Testis (tissue), 3 donors: ENCODE results near the gene FREY1. TPM values are rescaled to one million over a fixed set of nuclear protein-coding genes. Genes with fewer than 3 reads are reported as not detected.

ENCODE experiments used
- DNase-seq: peaks from one replicate; pipeline ENCODE4 v3.0.0-alpha.2; 2019
- H3K27ac ChIP-seq, 2 donors: fragments of 200-600 bp; sonication (generic); one replicate each; pipeline ENCODE4 v1.5.1; 2019
- H3K27me3 ChIP-seq: fragments of 200-600 bp; sonication (generic); one replicate; pipeline ENCODE4 v1.5.1; 2019
- H3K36me3 ChIP-seq: fragments of 200-600 bp; sonication (generic); one replicate; pipeline ENCODE4 v1.5.1; 2017; ENCODE audit warnings: low read depth; ENCODE audit errors: missing control alignments
- H3K4me1 ChIP-seq: fragments of 200-600 bp; sonication (generic); one replicate; pipeline ENCODE4 v1.5.1; 2019
- H3K4me3 ChIP-seq, 2 donors: fragments of 200-600 bp; sonication (generic); one replicate each; pipeline ENCODE4 v1.5.1; 2017 to 2019
- H3K9me3 ChIP-seq: fragments of 200-600 bp; sonication (generic); one replicate; pipeline ENCODE4 v1.5.1; 2017
- POLR2A ChIP-seq: fragments of 450-650 bp; IDR thresholded peaks from one replicate; pipeline ENCODE4 v1.6.1; 2017; ENCODE audit warnings: antibody characterized with exemption, mild to moderate bottlenecking, moderate library complexity
- WGBS, 2 donors: methylation state at CpG; one replicate each; pipeline ENCODE4 v1.1.5; 2018; 5-methylcytosine and 5-hydroxymethylcytosine counted together
- intact Hi-C: fragments of 100-400 bp; cut with DNase I; formaldehyde crosslinking; loops from one replicate; pipeline ENCODE4 v1.15.1; 2023; ENCODE audit warnings: low total_unique reads
- polyA plus RNA-seq: library from polyadenylated mRNA; stranded (reverse); fragments of 350-450 nt; fragmentation: Illumina TruSeq; extraction: RNeasy Lipid Tissue Mini Kit (QIAGEN cat#74804); gene quantifications from one replicate; pipeline ENCODE4 v1.2.3, GENCODE V29; 2014; ENCODE audit warnings: low read depth, low replicate concordance; ENCODE audit not compliant: insufficient read depth
- total RNA-seq, 2 donors: library from RNA; depleted of rRNA; stranded (reverse); fragments of >200 nt; gene quantifications; one replicate each; pipeline ENCODE4 v1.2.3, GENCODE V29; 2016
- TF ChIP-seq, protein P1 (sequence below), 3 experiments: fragments of 450-650 bp in 2 of 3; fragments of 200-600 bp in 1 of 3; sonication (generic) in 1 of 3; IDR thresholded peaks; one replicate each; pipeline ENCODE4 v1.5.1; 2016 to 2019; ENCODE audit warnings: antibody characterized with exemption in 3 of 3, mild to moderate bottlenecking in 2 of 3, moderate library complexity in 1 of 3

The FREY1 gene
- total and polyA plus RNA-seq, 3 donors from 2014 or later = 19.2 to 59.2 (median 22.7) TPM

- 88 to 92% methylated on average over 9 of the region's 9 CpGs for WGBS, 2 donors
- H3K27ac ChIP-seq = no peak overlapping the region
- intact Hi-C loops = no loop called here
Measured at GRCh38 chr11:45889966-45890365, 17.1 kb downstream of the FREY1 start.

DNA sequence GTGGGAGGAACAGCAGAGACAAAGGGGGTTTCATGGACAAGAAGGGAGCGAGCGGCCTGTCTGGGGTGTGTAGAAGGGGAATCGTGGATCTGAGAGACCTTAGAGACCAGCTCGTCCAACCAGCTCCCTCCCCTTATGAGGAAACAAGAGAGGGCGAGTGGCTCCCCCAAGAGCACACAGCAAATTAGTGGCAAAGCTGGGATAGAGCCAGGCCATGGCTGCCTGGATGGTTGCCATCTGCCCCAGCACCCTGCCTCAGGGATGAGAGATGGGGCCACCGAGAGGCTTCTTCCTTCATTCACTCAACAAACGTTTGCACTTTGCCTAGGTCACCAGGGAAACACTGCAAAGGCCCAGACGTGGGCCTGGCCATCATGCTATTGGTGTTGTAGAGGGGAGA is 17.5 kb downstream of the FREY1 start:
- no peak for TF ChIP-seq POLR2A
- no peak overlapping the region for H3K27ac ChIP-seq
- no peaks in the 10 kb centered on the region for H3K9me3 ChIP-seq
- WGBS, 2 donors = 90 to 98% methylated on average over 8 of the region's 8 CpGs
- H3K36me3 ChIP-seq = no peaks in the 10 kb centered on the region
- intact Hi-C loops = no loop called here
- DNase-seq = no peak
- no peak overlapping the region for H3K4me3 ChIP-seq
- H3K27me3 ChIP-seq = no peaks in the 10 kb centered on the region
- no peaks in the 10 kb centered on the region for H3K4me1 ChIP-seq

More at GRCh38 chr11:45889966-45890365, 17.1 kb downstream of the FREY1 start:
- TF ChIP-seq, protein P1, sequence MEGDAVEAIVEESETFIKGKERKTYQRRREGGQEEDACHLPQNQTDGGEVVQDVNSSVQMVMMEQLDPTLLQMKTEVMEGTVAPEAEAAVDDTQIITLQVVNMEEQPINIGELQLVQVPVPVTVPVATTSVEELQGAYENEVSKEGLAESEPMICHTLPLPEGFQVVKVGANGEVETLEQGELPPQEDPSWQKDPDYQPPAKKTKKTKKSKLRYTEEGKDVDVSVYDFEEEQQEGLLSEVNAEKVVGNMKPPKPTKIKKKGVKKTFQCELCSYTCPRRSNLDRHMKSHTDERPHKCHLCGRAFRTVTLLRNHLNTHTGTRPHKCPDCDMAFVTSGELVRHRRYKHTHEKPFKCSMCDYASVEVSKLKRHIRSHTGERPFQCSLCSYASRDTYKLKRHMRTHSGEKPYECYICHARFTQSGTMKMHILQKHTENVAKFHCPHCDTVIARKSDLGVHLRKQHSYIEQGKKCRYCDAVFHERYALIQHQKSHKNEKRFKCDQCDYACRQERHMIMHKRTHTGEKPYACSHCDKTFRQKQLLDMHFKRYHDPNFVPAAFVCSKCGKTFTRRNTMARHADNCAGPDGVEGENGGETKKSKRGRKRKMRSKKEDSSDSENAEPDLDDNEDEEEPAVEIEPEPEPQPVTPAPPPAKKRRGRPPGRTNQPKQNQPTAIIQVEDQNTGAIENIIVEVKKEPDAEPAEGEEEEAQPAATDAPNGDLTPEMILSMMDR (IDR thresholded peaks at IDR 0.05) = no peak
- no peak for TF ChIP-seq POLR2A
- H3K9me3 ChIP-seq = no peaks in the 10 kb centered on the region
- no peaks in the 10 kb centered on the region for H3K27me3 ChIP-seq
- H3K36me3 ChIP-seq = no peaks in the 10 kb centered on the region
- no peak for DNase-seq
- no peaks in the 10 kb centered on the region for H3K4me1 ChIP-seq
- no peak overlapping the region for H3K4me3 ChIP-seq

- 85 to 86% methylated on average over 5 to 10 of the region's 10 CpGs for WGBS, 2 donors
- DNase-seq = no peak
- Histone ChIP-seq H3K4me3 (no peak overlapping the region), H3K27me3 (no peaks in the 10 kb centered on the region), H3K36me3 (no peaks in the 10 kb centered on the region), H3K27ac (no peak overlapping the region), H3K4me1 (no peaks in the 10 kb centered on the region), H3K9me3 (no peaks in the 10 kb centered on the region)
- intact Hi-C loops = no loop called here
- TF ChIP-seq, protein P1 (IDR thresholded peaks at IDR 0.05) = no peak
- no peak for TF ChIP-seq POLR2A
Measured at GRCh38 chr11:45887587-45887986, 19.5 kb downstream of the FREY1 start.

DNA sequence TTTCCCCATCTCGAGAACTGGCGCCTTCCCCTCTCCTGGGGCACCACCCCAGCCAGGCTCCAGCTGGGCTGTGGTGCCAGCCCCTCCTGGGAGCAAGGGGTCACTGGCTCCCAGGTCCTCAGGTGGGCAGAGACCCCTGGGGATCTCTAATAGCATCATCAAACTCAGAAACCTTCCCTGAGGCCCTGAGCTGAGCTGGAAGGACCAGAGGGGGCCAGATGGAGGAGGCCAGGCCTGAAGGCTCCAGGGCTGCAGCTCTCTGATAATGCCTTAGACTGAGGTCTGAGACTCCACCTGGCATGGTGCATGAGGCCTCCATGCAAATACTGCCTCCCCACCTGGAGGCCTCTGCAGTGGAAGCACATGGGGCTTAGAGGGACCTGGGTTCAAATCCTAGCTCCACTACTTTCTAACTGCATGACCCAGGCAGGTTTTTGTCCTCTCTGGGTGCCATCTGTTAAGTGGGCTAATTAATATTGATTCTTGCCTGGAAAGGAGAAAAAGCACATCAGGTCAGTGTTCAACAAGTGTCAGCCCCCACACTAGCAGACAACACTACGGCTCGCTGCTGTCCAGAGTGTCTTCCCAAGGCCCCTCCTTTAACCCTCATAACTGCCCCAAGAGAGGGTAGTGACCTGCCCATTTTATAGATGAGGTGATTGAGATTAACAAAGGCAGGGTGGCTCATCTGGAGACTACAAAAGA is 20.1 kb downstream of the FREY1 start:
- 76% methylated on average over 3 to 4 of the region's 4 CpGs for WGBS, 2 donors
- H3K27me3 ChIP-seq = no peaks in the 10 kb centered on the region
- TF ChIP-seq, protein P1 (IDR thresholded peaks at IDR 0.05) = no peak
- TF ChIP-seq POLR2A = no peak
- intact Hi-C loops = no loop called here
- no peaks in the 10 kb centered on the region for H3K4me1 ChIP-seq
- H3K4me3 ChIP-seq = no peak overlapping the region
- H3K9me3 ChIP-seq = no peaks in the 10 kb centered on the region
- no peaks in the 10 kb centered on the region for H3K36me3 ChIP-seq
- H3K27ac ChIP-seq = no peak overlapping the region
- no peak for DNase-seq

DNA sequence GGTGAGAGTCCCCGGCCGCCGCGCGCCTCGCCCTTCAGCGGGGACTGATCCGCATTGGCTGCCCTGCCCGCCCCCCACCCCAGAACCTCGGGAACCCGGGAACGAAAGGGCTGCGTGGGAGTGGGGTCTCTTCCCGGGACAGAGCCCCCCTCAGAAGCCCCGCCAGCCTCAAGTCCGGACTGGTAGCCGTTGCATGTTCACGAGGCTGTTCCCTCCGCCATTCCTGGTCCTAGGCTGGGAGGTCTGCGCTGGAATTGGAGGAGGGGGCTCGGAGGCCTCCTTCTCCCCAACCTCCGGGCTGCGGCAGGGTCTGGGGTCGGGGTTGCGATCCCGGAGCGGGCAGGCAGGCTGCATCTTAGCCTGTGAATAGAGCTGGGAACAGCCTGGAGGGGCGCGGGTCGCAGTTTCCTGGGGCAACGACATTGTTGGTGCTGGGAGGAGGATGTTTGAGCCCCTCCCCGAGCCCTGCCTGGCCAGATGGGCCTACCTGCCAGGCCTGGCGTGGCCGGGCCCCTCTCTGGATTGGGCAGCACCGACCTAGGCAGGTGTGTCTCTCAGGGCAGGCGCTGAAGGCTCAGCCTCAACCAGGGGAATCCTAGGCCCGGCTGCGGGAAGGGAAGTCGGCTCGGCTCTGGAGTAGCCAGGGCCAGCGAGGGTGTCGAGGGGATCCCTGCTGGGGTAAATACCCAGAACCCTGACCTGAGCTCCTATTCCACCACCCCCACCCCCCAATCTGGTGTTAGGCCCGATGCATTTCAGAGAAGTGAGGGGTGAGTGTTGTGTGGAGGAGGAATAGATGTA is 20.9 kb downstream of the FREY1 start:
- no peak for TF ChIP-seq POLR2A
- TF ChIP-seq, protein P1 (IDR thresholded peaks at IDR 0.05) = no peak
- intact Hi-C loops = no loop called here
- WGBS, 2 donors = 16 to 21% methylated on average over 16 to 43 of the region's 43 CpGs
- Histone ChIP-seq H3K36me3 (no peaks in the 10 kb centered on the region), H3K4me3 (peak overlapping the region; percentile 54 to 62), H3K27ac (no peak overlapping the region), H3K27me3 (no peaks in the 10 kb centered on the region), H3K4me1 (no peaks in the 10 kb centered on the region), H3K9me3 (no peaks in the 10 kb centered on the region)
- no peak for DNase-seq
